ENCODE data around the gene SLC12A8.

DNA sequence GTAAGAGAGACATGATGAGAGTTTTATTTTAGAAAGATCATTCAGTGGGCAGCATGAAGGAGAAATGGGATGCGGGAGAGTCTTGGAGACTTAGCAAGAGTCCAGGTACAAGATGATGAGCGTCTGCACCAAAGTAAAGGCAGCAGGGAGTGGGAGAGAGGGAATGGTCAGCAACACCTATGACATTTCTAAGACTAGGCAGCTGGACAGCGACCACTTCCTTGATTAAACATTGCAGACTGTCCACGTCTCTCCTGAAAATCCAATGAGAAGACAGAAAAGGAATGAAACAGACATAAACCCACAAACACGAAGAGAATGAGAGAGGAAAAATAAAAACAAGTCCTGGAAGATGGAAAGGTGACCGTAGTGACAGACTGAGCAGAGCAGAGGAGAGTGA lies 110.1 kb downstream of the SLC12A8 start:
- no peak for TF ChIP-seq GATA2 (IDR thresholded peaks at IDR 0.05; ENCODE audit: low read depth, low read length)
- no peak for TF ChIP-seq GATA3 (IDR thresholded peaks at IDR 0.05; ENCODE audit: low read depth, low read length)
